ENCODE data around the gene SHROOM2.
"Not testable (repeated sequence)": the region's sequence is repeated elsewhere in the genome, so short reads cannot be mapped to it uniquely, and the experiment has no call there.

SHROOM2 gene

DNA sequence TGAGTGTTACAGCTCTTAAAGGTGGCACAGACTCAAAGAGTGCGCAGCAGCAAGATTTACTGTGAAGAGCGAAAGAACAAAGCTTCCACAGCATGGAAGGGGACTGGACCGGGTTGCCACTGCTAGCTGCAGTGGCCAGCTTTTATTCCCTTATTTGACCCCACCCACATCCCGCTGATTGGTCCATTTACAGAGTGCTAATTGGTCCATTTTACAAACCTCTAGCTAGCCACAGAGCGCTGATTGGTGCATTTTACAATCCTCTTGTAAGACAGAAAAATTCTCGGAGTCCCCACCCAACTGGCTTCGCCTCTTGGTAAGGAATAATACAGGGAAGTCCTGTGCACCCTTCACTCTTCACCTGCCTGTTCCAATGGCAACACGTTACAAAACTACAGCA, 1.9 kb upstream of the SHROOM2 start:
- DNase-seq: no peak

DNA sequence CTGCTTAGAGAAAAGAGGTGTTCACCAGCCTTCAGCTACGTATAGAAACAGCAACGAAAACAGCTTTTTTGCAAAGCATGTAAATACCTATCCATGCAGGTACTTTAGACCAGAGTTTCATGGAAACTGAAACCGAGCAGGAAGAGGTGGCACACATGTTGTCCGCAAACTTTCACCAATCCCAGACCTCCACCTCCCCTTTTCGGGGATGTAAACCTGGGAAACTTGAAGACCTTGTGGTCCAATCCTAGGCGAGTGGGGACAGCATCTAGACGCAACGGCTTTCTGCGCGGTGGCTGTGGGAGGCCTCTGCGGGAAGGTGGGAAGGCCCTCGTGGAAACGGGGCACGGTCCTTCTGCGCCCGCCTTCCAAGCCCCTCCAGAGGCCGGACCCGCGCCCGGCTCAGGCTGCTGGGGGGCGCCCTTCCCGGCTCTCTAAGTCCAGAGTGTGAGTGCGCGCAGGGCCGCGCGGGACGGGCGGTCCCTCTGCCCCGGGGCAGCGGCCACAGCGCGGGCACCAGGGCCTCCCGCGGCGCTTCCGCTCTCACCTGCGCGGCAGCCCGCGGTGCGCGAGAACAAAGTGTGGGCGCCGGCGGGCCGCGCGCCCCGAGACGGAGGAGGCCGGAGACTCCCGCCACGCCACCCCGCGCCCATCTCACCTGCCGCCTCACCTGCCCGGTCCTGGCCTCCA, 830 bp upstream of the SHROOM2 start:
- no peak for DNase-seq

DNA sequence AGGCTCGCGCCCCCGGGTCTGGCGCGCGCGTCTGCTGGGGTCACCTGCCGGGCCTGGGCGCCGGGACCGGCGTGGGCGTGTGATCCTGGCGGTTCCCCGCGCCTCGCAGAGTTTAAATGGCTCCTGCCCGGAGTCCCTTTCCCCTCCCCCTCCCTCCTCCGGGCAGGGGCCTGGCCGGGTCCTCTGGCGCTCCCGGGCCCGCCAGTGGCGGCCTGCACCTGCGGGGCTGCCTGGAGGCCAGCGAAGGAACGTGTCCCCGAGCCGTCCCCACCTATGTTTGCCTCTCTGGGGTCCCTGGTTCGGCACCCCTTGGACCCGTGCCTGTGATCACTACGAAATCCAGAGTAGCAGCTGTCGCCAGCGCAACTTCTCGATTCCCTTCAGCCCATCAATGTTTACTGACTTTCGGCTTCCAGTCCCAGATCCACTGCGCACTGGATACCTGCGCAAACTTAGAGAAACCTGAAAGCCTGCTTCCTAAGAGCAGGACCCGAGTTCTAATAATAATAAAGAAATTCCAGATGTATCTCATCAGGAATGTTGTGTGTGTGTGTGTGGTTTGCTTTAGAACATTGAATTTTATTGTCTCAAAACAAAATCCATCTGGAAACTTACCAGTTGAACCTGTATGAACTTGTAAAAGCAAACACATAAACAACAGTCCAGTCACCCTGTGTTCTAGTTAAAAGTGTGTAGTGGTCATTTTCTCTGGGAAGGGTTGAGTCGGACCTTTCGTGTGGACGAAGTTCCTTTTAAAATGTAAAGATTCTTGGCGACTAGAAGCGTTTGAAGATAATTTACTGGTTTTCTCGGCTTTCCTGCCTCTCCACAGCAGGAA, 788 bp downstream of the SHROOM2 start:
- DNase-seq: no peak

DNA sequence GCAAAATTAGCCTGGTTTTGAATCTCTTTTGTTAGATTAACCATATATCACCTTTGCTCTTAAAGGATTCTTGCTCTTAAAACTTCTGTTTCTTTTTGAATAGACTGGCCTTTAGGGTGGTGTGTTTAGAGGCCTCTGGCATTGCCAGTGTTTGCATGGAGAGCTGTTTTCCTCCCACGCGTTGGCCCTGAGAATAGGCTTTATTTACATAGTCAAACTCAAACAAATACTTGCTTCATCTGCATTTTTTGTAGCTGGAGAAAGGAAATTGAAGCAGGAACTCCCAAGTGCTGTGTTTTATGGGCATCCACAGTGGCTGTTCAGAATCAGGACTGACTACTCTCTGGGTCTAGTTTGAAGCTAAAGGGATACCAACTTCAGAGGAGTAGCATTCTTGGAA, 2.7 kb downstream of the SHROOM2 start:
- no peak for DNase-seq

DNA sequence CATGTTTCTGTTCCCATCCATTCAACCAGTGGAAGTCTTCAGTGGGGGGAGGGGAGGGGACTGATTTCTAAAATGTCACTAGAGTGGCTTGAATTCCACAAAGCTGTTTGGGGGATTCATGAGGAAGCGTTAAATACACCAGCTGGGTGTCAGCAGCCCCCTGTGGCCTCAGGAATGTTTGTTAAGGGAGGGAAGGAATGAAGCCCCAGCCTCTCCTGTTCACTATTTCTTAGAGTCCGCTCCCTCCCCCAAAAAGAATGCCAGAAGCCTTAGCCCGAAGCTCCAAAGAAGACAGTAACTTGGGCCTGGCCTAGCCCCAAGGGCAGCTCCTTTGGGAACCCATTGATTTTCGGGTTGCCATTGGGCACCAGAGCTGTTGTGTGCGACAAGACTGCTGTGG, 3.3 kb downstream of the SHROOM2 start:
- no peak for DNase-seq

DNA sequence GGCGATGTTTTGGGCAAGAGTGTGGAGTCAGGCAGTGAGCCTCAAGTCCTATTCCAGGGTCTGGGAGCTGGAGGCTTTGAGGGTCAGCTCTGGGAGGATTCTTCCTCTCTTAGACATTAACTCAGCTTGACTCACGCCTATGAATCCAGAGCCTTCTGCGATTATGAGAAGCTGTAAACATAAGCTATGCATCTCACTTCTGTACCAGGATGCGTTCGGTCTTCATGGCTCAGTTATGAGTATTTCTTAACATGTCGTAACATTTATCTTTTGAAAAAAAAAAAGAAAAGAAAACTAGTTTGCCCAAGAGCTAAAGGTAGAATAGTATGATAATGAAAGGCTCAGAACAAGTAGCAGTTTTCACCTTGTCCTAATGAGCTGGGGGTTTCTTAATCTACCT, 4.6 kb downstream of the SHROOM2 start:
- DNase-seq: no peak

DNA sequence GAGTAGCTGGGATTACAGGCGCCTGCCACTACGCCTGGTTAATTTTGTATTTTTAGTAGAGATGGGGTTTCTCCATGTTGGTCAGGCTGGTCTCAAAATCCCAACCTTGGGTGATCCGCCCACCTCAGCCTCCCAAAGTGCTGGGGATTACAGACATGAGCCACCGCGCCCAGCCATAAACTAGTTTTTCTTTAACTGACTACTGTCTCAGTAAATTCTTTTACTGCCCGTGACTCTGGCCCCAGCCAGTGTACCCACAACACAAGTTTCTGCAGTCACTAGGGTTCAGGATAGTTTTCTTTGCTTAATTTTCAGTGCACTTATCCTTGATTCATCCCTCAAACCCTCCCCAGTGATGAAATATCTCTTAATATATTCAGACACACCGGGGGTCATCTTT, 8.3 kb downstream of the SHROOM2 start:
- DNase-seq: no peak

DNA sequence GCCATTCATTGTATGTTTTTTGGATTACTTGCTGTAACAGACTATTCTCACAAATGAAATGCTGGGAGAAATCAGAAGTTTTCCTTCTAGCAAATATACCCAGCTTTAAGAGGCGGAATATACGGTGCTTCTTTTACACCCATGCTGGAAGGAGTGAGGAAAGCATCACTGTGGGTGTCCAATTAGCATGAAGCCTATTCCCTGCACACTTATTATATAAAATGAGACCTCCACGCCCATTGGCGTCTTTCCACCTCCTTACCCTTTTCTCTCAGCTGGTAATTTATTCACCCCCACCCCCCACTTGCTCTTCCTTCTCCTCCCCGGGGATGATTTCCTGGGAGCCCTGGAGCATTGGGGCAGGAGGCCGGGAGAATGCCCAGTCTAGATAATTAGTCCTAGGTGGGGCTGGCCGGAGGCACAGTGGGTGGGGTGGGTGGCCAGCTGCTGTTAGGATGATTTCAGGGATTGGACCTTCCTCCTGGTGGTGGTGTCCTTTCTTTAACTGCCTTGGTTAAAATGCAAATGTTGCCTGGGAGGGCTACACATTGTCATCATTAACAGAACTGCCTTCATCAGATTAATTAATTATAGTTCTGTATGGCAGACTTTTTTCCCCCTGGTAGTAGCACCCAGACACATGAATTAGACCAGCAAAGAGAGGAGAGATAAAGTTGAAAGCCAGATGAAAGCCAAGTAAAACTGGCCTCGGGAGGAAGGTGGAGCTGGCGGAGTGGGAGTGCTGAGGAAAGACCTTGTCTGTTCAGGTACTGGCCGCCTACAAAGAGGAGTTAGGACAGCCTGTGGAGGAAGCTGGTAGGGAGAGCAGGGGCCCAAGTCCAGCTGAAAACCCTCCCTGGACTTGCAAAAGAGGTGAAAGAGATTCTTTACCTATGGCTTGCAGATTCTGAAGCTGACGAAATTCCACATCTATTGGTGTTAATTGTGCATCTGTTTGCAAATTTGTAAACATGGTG, 11.4 kb downstream of the SHROOM2 start:
- no peak for DNase-seq

DNA sequence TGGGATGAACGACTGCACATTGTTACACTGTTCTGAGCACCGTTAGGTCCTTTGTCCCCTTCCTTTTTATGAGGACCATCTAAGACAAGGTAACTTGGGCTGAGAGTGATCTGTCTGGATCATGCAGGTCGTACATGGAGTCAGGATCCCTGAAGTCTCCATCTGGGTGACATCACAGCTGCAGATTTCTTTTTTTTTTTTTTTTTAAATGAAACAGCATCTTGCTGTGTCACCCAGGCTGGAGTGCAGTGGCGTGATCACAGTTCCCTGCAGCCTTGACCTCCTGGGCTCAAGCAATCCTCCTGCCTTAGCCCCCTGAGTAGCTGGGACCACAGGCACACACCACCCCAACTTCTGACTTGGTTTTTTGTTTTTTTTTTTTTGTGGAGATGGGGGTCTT, 16.5 kb downstream of the SHROOM2 start:
- no peak for DNase-seq

DNA sequence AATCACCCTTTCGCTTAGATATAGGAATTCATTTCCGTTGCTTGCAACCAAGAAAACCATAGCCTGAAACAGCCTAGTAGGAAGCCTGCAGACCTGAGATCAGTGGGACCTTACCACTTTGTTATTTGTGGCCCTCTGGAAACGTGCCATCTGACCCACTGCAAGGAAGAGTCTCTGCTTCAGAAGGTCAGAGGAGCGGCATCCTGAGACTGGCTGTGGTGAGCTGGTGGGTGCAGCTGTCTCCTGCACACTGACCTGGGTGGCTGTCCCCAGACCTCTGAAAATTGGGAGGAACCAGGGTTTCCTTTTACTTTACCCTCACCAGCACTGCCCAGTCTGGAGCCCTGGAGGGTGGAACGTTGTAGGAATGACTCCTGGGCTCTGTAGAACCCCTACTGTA, 18.2 kb downstream of the SHROOM2 start:
- no peak for DNase-seq

DNA sequence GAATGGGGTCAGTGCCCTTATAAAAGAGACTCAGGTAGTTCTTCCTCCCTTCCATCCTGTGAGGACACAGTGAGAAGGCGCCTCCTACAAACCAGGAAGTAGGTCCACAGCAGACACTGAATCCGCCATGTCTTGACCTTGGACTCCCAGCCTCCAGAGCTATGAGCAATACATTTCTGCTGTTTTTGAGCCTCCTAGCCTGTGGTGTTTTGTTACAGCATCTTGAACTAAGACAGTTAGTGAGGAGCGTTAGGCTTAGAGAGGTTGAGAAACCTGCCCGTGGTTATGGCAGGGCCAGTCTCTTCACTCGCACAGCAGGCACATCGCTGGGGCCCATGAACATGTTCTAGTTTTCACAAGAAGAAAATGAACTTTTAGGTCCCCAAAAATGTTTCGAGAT, 19.7 kb downstream of the SHROOM2 start:
- no peak for DNase-seq

DNA sequence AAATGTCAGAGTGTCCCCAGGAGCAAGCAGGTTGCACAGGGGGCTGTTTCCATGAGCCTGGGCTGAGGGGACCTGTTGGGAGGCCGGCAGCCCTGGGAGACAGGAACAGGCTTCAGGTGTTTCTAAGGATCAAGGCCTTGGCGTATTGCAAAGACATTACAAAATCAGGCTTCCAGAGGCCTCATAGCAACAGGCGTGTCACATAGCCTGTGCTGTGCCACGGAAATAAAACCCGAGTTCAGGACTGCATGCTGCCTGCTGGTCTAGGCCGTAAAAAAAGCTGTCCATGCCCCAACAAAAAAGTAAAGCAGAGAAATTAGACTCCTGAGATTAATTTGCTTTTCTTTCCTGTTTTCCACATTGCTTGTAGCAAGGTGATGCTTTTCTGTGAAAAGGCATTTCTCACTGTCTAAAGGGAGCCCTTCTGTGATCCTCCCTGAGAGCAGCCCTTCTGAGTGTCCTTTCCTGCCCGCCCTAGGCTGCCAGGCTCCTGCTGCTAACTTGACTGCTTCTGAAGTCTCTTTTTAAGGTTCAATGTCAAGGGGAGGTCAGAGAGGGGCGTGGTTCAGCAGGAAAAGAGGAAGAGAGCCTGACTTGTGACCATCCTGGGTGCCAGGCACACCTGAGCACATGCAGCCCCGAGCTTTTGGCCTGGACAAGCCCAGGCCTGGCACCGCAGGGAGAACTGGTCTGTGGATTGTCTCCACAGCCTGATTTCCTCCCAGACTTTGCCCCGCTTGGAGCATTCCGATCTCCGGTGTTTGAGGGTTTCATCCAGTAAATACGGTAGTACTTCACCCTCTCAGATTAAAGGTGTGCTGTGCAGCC, 21.3 kb downstream of the SHROOM2 start:
- DNase-seq: no peak

DNA sequence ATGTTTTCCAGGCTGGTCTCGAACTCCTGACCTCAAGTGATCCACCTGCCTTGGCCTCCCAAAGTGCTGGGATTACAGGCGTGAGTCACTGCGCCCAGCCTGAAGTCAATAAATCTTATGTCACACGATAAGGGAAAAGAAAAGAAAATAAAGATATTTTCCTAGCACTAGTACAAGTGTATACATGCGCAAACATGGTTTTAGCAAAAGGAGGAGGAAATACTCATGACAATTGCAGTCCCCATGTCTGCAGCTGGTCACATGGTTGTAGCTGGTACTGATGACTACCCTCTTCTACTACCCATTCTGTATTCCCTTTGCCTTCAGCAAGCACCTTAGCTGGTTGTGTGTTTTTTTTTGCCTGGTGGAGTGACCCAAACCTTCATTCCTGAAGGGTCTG, 23.6 kb downstream of the SHROOM2 start:
- not testable (repeated sequence) for DNase-seq

DNA sequence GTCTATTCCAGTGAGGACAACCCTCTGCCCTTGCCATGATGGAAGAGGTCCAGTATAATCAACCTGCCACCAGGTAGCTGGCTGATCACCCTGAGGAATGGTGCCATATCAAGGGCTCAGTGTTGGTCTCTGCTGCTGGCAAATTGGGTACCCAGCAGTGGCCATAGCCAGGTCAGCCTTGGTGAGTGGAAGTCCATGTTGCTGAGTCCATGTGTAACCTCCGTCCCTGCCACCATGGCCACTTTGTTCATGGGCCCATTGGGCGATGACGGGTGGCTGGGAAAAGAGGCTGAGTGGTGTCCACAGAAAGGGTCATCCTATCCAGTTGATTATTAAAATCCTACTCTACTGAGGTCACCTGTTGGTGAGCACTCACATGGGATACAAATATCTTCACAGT, 24.9 kb downstream of the SHROOM2 start:
- DNase-seq: not testable (repeated sequence)

DNA sequence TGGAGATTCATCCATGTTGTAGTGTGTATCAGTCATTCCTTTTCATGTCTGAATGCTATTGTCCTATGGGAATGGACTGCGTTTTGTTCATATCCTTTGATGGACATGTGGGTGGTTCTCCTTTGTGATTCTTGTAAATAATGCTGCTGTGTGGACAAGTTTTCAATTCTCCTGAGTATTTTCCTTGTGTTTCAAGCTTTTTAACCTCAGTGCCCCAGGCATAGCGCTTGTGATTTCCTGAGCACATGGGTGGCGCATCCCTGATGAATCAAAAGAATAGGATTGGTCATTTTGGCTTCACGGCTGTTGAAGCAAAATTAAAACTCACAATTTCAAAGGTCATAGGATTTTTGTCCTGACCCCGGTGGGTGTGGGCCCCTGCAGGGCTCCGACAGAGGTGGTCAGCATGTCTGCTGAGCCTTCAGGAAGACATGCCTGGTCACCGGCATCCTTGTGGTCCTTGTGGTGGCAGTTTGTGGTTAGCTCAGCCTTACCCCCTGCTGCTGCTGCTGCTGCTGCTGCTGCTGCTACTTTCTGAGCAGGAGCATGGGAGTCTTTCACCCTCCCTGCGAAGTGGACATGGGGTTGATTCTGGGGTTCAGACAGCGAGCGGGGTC, 30.0 kb downstream of the SHROOM2 start:
- DNase-seq: no peak

DNA sequence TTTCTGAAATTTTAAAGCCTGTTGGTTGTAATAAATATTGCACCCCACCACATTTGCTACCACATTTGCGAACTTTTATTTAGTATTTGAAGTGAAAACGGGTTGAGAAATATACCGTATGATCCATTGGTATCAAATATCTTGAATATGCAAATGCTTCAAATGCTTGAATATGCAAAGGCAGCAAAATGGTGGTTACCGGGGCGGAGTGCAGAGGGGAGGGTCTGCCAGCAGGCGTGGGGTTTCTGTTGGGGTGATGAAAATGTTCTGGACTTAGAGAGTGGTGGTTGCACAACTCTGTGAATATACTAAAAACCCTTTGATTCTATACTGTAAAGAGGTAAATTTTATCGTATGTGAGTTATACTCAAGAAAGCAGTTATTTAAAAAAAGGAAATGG, 35.3 kb downstream of the SHROOM2 start:
- no peak for DNase-seq

DNA sequence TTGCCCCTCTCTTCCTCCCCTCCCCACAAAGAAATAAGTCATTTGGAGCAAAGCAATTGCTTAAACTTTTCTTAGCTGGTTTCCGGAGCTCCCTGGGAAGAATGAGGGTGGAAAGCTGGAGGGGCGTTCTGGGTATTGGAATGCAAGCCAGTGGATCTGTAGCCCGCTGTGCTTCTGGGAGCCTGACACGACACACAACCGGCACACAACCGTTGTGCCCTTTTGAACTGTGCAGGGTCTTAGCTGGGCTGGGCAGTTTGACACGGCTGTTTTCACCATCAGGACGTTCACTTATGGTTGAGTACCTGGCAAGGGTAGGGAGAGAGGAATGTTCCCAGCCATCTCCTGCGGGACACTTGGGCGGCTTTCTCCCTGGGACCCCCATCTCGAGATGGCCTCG, 38.3 kb downstream of the SHROOM2 start:
- no peak for DNase-seq

DNA sequence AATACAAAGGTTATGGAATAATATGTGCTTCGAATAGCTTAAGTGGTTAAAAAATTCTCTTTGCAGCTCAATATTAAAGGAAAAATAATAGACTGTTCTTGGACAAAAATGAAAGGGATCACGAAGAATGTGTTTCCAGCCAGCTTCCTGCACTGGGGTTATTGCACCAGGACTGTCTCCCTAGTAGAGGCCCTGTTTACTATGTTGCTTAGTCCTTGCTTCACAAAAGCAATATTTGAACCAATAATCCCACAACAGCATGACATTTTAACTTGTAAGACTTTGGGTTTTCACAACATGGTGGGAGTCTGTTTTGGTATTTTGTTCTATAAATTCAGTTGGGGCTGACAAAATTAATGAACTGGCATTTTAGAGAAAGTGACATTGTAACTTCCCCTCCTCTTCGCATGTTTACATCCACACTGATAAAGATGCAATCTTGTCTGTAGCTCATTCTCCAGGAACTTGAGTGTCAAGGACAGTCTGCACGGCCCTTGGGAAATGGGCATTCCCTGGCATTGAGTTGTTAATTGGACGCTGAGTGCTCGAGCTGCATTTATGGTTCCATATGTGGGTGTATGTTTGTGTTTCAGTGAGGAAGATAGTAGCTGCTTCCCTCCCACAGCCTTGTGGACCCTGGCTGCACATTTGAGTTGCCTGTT, 39.0 kb downstream of the SHROOM2 start:
- DNase-seq: no peak

DNA sequence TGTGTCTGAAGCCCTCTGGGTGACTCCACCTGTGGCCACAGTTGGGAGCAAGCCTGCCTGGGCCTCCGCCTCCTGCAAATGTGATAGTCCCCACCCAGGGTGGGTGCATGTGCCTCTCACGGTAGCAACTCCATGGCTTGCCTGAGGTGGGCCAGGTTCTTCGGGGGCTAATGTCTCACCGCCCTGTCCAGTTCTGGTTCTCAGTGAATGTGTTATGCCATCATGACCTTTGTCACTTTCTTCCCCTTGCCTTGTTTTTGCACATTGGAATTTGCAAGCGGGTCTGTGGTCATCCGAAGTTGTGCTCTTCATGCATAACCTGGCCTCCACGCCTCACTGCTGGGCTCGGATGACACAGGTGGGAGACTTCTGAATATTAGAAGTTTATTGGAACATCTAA, 39.7 kb downstream of the SHROOM2 start:
- no peak for DNase-seq

DNA sequence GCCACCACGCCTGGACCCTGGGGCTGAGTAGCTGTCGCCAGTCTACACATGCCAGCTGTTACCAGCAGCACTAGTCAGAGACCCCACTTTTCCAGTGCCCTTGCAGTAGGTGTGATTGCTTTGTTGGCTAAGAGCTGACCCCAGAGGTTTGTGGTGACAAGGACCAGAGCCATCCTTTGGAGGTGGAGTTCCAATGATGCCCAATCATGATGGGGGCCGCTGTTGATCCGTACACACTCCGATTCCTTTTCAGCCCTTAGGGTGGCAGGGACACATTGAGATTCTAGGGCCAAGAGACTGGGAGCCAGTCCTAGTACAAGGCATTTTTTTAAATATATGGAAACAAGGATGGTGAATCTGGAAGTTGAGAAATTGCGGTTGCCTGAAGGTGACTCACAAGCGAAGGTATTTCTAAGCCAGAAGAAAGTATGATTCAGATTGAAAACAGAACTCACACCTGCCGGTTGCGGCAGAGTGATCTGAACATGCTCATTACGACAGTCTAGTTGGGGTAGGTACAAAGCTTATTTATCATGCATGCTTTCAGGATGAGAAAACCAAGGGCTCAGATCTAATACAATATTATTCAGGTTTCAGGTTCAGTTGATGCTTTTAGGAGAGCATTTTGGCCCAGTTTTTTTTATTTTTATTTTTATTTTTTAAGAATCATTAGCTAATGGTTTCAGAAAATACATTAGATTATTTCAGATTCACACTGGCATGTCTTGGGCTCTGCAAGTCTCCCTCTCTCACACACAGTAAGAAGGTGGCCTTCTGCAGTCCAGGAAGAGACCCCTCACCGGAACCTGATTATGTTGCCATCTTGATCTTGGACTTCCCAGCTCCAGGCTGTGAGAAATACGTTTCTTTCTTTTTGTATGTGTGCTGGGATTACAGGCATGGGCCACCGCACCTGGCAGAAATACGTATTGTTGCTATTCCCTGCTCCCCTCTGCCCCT, 43.4 kb downstream of the SHROOM2 start:
- no peak for DNase-seq

Measured in hematopoietic multipotent progenitor cell treated with erythropoietin and hydrocortisone succinate and interleukin-3 and kit ligand, for 6 days (in vitro differentiated cells).